Astrocyte of the spinal cord (primary cell): ENCODE data around the gene FGF8.

Experiments
- DNase-seq: peaks from one replicate; pipeline ENCODE4 v3.0.0; 2011; ENCODE audit warnings: low read depth, low spot score
- H3K4me3 ChIP-seq: 2 replicates; pipeline ENCODE4 v1.5.1; 2011; ENCODE audit warnings: low read depth, mild to moderate bottlenecking, low read length, moderate library complexity
- in situ Hi-C: cut with HindIII; loops from 2 replicates; pipeline ENCODE4 v1.10.0; 2017; ENCODE audit warnings: low sequenced_read_pairs
- TF ChIP-seq, protein P1 (sequence below): IDR thresholded peaks from 2 replicates; pipeline ENCODE4 v1.5.1; 2012; ENCODE audit warnings: low read depth, mild to moderate bottlenecking, low read length, inconsistent platforms

FGF8 gene

GRCh38 chr10:101752241-101752640 lies 23.7 kb downstream of the FGF8 start:
- H3K4me3 ChIP-seq = no peak overlapping the region
- TF ChIP-seq, protein P1, sequence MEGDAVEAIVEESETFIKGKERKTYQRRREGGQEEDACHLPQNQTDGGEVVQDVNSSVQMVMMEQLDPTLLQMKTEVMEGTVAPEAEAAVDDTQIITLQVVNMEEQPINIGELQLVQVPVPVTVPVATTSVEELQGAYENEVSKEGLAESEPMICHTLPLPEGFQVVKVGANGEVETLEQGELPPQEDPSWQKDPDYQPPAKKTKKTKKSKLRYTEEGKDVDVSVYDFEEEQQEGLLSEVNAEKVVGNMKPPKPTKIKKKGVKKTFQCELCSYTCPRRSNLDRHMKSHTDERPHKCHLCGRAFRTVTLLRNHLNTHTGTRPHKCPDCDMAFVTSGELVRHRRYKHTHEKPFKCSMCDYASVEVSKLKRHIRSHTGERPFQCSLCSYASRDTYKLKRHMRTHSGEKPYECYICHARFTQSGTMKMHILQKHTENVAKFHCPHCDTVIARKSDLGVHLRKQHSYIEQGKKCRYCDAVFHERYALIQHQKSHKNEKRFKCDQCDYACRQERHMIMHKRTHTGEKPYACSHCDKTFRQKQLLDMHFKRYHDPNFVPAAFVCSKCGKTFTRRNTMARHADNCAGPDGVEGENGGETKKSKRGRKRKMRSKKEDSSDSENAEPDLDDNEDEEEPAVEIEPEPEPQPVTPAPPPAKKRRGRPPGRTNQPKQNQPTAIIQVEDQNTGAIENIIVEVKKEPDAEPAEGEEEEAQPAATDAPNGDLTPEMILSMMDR = no peak
- in situ Hi-C loops = no loop called here
- no peak for DNase-seq

DNA sequence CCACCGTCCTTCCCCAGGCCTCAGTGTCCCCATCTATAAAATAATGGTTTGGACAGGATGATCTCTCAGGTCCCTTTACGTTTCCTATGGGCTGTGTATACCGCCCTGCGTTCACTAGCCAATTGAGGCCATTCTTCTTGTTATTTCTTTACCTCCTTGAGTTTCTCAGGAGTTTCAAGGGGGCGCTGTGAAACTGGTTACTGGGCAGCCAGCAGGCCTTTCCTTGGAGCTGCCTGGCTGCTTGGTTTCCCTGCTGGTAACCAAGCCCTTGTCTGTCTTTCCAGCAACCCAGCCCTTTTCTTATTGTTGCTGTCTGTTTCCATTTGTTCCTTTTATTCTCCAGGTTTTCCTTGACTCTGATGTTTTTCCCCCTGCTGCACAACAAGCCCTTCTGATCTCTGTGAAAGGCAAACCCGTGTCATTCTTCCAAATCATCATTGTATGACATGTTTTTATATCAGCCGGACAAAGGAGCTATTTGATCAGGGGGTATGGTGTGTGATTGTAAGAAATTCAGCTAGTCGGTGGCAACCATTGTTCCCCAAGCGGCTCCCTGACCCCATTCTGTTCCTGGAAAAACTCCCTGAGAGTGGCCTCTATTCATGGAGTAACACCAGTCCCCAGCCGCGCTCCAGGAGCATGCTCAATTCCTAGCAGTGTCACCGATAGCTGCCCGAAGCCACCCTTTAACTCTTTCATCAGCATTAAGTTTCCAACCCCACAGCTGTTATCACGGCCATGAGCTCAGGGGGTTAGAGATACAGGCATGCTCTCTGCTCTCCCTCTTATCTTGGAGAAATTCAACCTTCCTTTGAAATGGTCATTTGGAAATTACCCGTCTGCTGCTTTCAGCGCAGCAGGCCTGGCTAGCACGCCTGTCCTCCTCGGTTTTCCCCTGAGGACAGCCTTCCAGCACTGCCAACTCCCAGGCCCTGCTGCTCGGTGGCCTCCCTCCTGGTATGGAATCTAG lies 26.6 kb downstream of the FGF8 start:
- in situ Hi-C loops = no loop called here
- no peak overlapping the region for H3K4me3 ChIP-seq
- TF ChIP-seq, protein P1 = peak; percentile 12
- no peak for DNase-seq

- DNase-seq = no peak
- H3K4me3 ChIP-seq = no peak overlapping the region
- TF ChIP-seq, protein P1 = no peak
- in situ Hi-C loops = no loop called here
Measured at GRCh38 chr10:101748496-101748895, 27.4 kb downstream of the FGF8 start.

GRCh38 chr10:101745074-101745696 lies 30.7 kb downstream of the FGF8 start:
- TF ChIP-seq, protein P1 = no peak
- DNase-seq = no peak
- in situ Hi-C loops = no loop called here
- H3K4me3 ChIP-seq = no peak overlapping the region

DNA sequence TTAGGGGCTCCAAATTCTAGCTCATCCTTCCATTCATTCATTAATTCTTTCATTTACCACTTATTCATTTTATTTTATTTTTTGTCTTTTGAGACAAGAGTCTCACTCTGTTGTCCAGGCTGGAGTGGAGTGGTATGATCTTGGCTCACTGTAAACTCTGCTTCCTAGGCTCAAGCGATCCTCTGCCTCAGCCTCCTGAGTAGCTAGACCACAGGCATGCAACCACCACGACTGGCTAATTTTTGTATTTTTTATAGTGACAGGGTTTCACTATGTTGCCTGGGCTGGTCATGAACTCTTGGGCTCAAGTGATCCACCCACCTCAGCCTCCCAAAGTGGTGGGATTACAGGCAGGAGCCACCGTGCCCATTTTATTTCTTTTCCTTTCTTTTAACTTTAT lies 31.6 kb downstream of the FGF8 start:
- H3K4me3 ChIP-seq = no peak overlapping the region
- TF ChIP-seq, protein P1 = no peak
- no peak for DNase-seq
- in situ Hi-C loops = no loop called here

- in situ Hi-C loops = no loop called here
- TF ChIP-seq, protein P1 = no peak
- no peak overlapping the region for H3K4me3 ChIP-seq
- DNase-seq = no peak
Measured at GRCh38 chr10:101741938-101742337, 34.0 kb downstream of the FGF8 start.
